Stimulated activated CD8-positive, alpha-beta memory T cell treated with anti-CD3 and anti-CD28 coated beads, Interleukin-2, amount 100 ng/mL, for 48 hours (primary cell): ENCODE results near the gene CYP4F2.
A peak's percentile ranks its signal among the peaks of the same experiment; 100 is the strongest.
"Not testable (repeated sequence)": the region's sequence is repeated elsewhere in the genome, so short reads cannot be mapped to it uniquely, and the experiment has no call there.

Source experiments
- DNase-seq, 2 donors: peaks; one replicate each; pipeline ENCODE4 v3.0.0-alpha.2; 2020; ENCODE audit warnings: low read depth in 2 of 2

CYP4F2 gene

DNA sequence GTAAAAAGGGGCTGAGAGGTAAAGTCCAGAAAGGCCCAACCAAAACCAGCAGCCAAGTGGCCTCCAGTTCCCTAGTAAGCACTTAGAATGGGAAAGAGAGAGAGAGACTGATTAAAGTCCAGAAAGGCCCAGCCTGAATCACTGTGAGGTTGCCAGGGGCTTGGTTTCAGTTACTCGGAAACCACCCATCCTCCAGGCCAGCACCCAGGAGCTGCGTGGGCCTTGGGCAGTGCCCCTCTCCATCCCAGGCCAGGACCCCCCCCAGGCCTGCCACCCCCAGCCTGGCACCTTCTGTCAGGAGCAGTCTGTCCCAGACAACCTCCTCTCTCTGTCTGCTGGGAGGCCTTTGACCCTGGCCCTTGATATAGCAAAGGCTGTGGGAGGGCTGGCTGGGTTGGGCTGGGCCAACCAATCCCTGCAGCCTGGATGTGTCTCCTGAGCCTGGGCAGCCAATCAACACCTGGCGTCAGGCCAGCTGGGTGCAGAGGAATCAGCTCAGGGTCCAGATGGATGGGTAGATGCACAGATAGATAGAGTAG lies at the start of gene CYP4F2:
TSS of gene CYP4F2 (minus strand) at position 337 of the 539 bp plus-strand sequence. CDS start 463 bp downstream, outside the sequence.
- no peak for DNase-seq

DNA sequence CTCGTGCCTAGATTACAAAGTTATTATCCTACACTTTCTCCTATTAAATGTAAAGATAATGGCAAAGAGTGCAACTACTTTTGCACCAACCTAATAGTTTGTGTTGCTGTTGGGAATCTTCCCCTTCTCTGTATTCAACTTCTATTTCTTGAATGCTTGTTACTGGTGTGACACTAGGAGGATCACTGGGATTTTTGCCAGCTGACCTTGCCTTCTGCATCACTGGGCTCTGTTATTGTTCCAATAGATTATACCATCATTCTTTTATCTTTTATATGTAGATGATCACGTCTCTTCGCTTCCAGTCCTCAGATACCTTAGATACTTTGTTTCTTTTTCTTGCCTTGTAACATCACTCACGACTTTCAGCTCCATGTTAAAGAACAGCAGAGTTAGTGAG lies 47.4 kb upstream of the CYP4F2 start:
- no peak for DNase-seq

GRCh38 chr19:15944401-15944800 lies 46.5 kb upstream of the CYP4F2 start:
- no peak for DNase-seq

GRCh38 chr19:15937771-15938170 lies 39.9 kb upstream of the CYP4F2 start:
- no peak for DNase-seq

DNA sequence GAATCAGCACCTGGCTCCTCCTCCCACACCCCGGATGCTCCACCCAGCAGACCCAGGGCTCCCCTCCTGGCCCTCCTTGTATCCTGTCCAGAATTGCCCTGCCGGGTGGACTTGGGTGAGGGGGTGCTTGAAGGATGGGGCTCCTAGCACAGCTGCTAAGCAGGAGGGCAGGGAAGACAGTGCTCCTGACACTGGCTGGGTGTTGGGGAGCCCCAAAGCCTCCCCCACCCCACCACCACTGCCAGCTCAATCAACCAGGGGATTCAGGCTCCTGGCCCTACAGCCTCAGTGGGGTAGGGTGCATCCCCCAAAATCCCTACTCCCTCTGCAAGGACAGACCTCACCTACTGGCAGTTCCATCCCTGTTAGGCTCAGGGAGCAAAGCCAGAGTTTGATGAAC lies 39.1 kb upstream of the CYP4F2 start:
- no peak for DNase-seq

DNA sequence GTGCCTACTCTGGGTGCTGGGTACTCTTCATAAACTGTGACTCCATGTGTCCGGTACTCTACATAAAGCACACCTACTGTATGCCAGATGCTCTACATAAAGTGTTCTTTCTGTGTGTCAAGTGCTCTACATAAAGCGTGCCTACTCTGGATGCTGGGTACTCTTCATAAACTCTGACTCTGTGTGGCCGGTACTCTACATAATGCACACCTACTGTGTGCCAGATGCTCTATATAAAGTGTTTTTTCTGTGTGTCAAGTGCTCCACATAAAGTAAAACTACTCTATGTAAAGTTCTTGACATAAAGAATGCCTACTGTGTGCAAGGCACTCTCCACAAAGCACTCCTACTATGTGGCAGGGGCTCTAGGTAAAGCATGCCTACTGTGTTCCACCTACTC lies 38.3 kb upstream of the CYP4F2 start:
- no peak for DNase-seq

- DNase-seq = no peak
Observed at GRCh38 chr19:15935167-15935702, 37.4 kb upstream of the CYP4F2 start.

GRCh38 chr19:15934332-15935078 lies 36.6 kb upstream of the CYP4F2 start, which contains the start of gene CYP4F11:
Gene CYP4F11, minus strand, starts transcription at chr19:15934529. Its CDS starts 121 bp downstream, at chr19:15934408.
- DNase-seq = no peak

GRCh38 chr19:15933761-15934331 lies 36.0 kb upstream of the CYP4F2 start:
- peak in 1 of 2 donors; percentile 7 for DNase-seq

DNA sequence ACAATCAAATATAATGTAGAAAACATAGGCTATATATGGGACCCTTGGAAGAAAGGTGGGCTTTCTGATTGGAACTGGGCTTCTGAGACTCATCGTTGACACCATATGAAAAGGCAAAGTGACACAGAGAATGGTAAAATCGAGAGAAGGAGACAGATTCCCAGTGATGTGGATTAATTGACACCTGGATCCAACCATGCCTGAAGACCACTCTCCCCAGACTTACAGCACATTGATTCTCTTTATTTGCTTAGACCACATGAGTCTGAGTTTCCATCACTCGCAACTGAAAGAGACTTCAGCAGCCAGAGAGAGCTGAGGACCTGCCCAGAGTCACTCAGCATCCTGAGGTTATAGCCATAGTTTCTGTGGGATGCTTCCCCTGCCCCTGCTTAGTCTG lies 30.4 kb upstream of the CYP4F2 start:
- no peak for DNase-seq

DNA sequence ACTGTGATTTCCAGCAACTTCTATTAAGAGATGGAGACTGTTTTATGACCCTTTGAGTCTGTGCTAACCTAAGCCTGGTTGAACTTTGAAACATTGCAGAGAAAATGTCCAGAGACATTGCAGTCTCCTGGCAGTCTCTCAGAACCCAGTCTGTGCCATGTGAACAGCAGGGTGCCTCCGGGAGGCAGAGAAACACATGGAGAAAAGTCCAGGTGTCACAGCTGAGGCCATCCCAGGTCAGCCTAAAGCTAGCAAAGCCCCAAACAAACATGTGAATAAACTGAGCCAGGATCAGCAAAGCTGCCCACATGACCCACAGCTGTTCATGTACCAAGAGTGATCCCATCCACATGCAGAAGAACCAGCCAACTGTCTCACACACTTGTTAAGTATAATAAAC lies 28.6 kb upstream of the CYP4F2 start:
- DNase-seq = no peak

- no peak for DNase-seq
Observed at GRCh38 chr19:15923702-15924101, 25.8 kb upstream of the CYP4F2 start.

- DNase-seq = no peak
Observed at GRCh38 chr19:15922021-15922420, 24.1 kb upstream of the CYP4F2 start.

DNA sequence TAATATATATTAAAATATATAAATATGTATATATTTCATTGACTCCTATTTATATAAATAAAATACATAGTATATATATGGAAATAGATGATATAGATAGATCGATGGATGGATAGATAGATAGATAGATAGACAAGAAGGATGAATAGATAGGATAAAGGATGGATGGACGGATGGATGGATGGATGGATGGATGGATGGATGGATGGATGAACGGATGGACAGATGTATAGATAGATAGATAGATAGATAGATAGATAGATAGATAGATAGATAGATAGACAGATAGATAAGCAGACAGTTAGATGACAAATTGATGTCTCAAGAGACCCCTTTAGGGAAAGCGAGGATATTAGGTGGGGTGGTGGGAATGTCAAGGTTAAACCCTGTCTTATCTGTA lies 21.4 kb upstream of the CYP4F2 start:
- no peak for DNase-seq

GRCh38 chr19:15915109-15915508 lies 17.2 kb upstream of the CYP4F2 start:
- DNase-seq = no peak

DNA sequence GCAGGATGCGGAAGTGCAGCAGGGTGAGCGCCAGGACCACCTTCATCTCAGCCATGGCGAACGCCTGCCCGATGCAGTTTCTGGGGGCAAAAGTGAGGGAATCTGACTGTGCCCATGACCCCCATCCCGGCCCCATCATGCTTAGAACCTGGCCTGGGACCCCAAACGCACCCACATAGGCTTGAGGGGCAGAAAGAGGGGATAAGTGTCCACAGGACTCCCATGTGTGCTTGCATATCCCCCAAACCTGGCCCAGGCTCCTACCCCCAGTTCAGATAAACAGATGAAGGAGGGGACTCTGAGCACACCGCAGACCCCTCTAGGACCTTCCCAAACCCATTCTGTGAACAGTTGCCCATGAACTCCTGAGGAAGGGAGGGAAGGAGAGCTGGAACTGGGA lies 16.0 kb upstream of the CYP4F2 start:
- no peak for DNase-seq

DNA sequence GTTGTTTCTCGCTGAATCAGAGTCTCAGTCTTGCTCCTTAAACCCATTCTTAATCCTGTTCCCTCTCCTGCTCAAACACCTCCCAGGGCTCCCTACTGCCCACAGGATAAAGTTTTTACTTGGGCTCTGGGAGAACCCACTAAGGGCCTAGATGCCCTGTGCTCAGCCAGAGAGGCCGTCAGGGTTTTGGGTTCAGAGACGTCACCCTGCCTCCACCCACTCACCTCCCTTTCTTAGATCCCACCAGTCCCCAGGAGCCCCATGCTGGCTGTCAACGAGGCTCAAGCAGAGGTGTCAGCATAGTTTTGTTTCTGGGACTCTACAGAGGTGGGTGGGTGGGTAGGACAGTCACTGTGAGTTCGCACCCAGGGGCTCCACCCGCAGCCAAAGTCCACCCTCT lies 15.5 kb upstream of the CYP4F2 start:
- DNase-seq = no peak

GRCh38 chr19:15911599-15912235 lies 13.8 kb upstream of the CYP4F2 start:
- no peak for DNase-seq

DNA sequence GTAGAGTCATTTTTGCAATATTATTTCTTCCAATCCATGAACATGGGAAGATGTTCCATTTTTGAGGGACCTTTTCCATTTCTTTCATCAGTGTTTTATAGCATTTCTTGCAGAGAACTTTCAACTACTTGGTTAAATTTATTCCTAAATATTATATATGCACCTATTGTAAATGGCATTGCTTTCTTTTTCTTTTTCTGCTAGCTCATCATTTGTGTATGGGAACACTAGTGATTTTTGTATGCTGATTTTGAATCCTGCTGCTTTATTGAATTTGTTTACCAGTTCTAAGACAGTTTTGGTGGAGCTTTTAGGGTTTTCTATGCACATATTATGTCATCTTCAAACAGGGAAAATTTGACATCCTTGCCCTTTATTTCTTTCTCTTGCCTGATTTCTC lies 7.2 kb upstream of the CYP4F2 start:
- no peak for DNase-seq

DNA sequence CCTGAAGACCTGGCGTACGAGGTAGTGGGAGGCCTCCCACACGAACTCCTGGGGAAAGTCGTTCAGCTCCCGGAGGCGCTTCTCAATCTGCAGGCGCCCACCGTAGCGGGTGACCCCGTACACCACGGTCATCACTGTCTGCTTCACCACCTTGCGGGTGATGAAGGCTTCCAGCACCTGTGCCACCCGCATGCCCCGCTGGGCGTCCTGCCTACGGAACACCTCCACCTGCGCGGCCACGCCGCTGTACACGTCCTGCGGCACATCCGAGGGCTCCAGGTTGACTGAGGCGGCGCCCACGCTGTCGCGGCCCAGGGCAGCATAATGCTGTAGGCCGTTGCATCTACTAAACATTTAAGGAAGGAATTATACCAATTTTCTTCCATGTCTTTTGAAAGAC lies 5.0 kb upstream of the CYP4F2 start:
- not testable (repeated sequence) for DNase-seq

- no peak for DNase-seq
Observed at GRCh38 chr19:15902254-15902653, 4.4 kb upstream of the CYP4F2 start.

DNA sequence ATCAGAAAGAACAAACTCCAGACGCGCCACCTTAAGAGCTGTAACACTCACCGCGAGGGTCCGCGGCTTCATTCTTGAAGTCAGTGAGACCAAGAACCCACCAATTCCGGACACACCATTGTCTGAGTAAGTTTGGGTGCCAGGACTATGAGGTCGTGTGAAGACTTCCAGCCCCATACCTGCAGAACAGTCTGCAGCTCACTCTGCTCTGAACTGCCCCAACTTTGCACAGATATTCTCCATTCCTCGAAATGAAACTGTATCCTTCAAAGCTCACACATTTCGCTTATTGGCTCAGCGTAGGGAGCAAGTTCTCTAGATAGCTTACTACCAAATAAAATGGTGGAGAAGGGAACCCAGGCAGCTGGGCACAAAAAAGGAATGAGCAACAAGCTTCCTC lies 2.6 kb upstream of the CYP4F2 start:
- DNase-seq = no peak

DNA sequence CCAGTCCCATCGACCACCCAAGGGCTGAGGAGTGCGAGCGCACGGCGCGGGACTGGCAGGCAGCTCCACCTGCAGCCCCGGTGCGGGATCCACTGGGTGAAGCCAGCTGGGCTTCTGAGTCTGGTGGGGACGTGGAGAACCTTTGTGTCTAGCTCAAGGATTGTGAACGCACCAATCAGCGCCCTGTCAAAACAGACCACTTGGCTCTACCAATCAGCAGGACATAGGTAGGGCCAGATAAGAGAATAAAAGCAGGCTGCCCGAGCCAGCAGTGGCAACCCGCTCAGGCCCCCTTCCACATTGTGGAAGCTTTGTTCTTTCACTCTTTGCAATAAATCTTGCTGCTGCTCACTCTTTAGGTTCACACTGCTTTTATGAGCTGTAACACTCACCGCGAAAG lies 2.2 kb upstream of the CYP4F2 start:
- not testable (repeated sequence) for DNase-seq
